Upper lobe of right lung (tissue), 1 donor: ENCODE measurements around the gene EMP2. TPM values are rescaled to one million over a fixed set of nuclear protein-coding genes. Genes with fewer than 3 reads are reported as not detected.

Experiments used
- ATAC-seq: fragments of 200-7000 bp; cut with Tn5 transposase; one replicate; pipeline ENCODE4 v1.9.1; 2020; ENCODE audit warnings: mild to moderate bottlenecking, moderate library complexity
- DNase-seq: peaks from one replicate; pipeline ENCODE4 v3.0.0-alpha.2; 2020
- H3K27ac ChIP-seq: fragments of 200-600 bp; one replicate; pipeline ENCODE4 v1.8.0; 2022
- H3K27me3 ChIP-seq: fragments of 200-600 bp; one replicate; pipeline ENCODE4 v1.8.0; 2022; ENCODE audit warnings: mild to moderate bottlenecking
- H3K36me3 ChIP-seq: fragments of 200-600 bp; one replicate; pipeline ENCODE4 v1.8.0; 2022
- H3K4me1 ChIP-seq: fragments of 200-600 bp; one replicate; pipeline ENCODE4 v1.8.0; 2022
- H3K4me3 ChIP-seq: fragments of 200-600 bp; one replicate; pipeline ENCODE4 v1.8.0; 2022; ENCODE audit warnings: mild to moderate bottlenecking
- H3K9me3 ChIP-seq: fragments of 200-600 bp; one replicate; pipeline ENCODE4 v1.8.0; 2022
- CTCF ChIP-seq: fragments of 200-600 bp; IDR thresholded peaks from one replicate; pipeline ENCODE4 v1.8.0; 2022; ENCODE audit warnings: antibody characterized with exemption
- intact Hi-C: fragments of 100-400 bp; cut with DNase I; formaldehyde crosslinking; loops from one replicate; pipeline ENCODE4 v1.11.0; 2022
- total RNA-seq: library from RNA; stranded (reverse); fragmentation: NEBNext Ultra II Directional; extraction: Animal tissue kit (Norgen Biotek cat#: 25700); gene quantifications from one replicate; pipeline ENCODE4 v1.2.1, GENCODE V29; 2021
- donor health status: DM: no; HTN: yes; CAD: no; lungs with severe emphysema.

The EMP2 gene
- total RNA-seq, 1 donor from 2014 or later, result 726 TPM

DNA sequence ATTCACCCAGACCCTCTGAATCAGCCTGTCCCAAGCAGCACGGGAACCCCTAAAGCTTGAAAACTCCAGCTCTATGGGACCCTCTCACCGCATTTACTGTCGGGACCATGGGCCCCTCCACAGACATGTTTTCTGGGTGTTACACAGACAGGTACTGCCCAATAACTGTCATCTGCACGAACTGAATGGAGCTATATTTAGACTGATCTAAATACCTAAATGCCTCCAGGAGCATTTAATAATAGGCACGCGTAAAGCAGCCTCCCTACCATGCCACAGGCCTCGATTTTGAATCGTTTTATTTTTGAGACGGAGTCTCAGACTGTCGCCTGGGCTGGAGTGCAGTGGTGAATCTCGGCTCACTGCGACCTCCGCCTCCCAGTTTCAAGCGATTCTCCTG, 49.7 kb downstream of the EMP2 start:
- H3K27ac ChIP-seq, result no peak overlapping the region
- H3K36me3 ChIP-seq, result peaks cover 85% of the 10 kb centered on the region
- no peak overlapping the region for H3K4me3 ChIP-seq
- intact Hi-C loops, result no loop called here
- no peak for TF ChIP-seq CTCF
- H3K4me1 ChIP-seq, result no peaks in the 10 kb centered on the region
- DNase-seq, result no peak
- ATAC-seq, result no peak
- H3K9me3 ChIP-seq, result no peaks in the 10 kb centered on the region
- H3K27me3 ChIP-seq, result no peaks in the 10 kb centered on the region

GRCh38 chr16:10529895-10530669, 50.3 kb downstream of the EMP2 start:
- ATAC-seq (peak; percentile 8), DNase-seq (no peak)
- Histone ChIP-seq H3K9me3 (no peaks in the 10 kb centered on the region), H3K27ac (no peak overlapping the region), H3K4me1 (no peaks in the 10 kb centered on the region), H3K4me3 (no peak overlapping the region), H3K27me3 (no peaks in the 10 kb centered on the region), H3K36me3 (peaks cover 84% of the 10 kb centered on the region)
- intact Hi-C loops, result no loop called here
- no peak for TF ChIP-seq CTCF

GRCh38 chr16:10528635-10529034, 51.8 kb downstream of the EMP2 start:
- Histone ChIP-seq H3K27ac (no peak overlapping the region), H3K9me3 (no peaks in the 10 kb centered on the region), H3K4me1 (no peaks in the 10 kb centered on the region), H3K4me3 (no peak overlapping the region), H3K27me3 (no peaks in the 10 kb centered on the region), H3K36me3 (peaks cover 73% of the 10 kb centered on the region)
- no peak for TF ChIP-seq CTCF
- intact Hi-C loops, result no loop called here
- ATAC-seq (no peak), DNase-seq (no peak)

DNA sequence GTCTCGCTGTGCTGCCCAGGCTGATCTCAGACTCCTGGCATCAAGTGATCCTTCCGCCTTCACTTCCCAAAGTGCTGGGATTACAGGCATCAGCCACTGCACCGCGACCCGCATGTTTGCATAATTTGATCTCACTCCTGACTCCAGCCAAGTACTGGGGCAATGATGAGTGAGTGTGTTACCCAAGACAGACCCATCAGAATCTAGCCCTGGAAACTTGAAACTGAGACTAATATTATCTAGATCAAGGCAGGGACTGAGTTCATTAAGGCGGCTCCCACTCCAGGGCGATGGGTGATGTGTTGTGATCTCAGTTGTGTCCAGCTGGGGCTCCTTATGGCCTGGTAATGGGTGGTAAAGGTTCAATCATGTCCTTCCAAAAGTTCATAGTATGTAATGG, 53.4 kb downstream of the EMP2 start:
- Histone ChIP-seq H3K4me1 (no peaks in the 10 kb centered on the region), H3K27me3 (no peaks in the 10 kb centered on the region), H3K36me3 (peaks cover 58% of the 10 kb centered on the region), H3K9me3 (no peaks in the 10 kb centered on the region), H3K4me3 (no peak overlapping the region), H3K27ac (no peak overlapping the region)
- intact Hi-C loops, result no loop called here
- DNase-seq (no peak), ATAC-seq (no peak)
- TF ChIP-seq CTCF, result no peak

GRCh38 chr16:10525214-10525825, 55.1 kb downstream of the EMP2 start:
- Histone ChIP-seq H3K9me3 (no peaks in the 10 kb centered on the region), H3K36me3 (peaks cover 44% of the 10 kb centered on the region), H3K4me3 (no peak overlapping the region), H3K27ac (no peak overlapping the region), H3K27me3 (no peaks in the 10 kb centered on the region), H3K4me1 (no peaks in the 10 kb centered on the region)
- intact Hi-C loops, result no loop called here
- no peak for TF ChIP-seq CTCF
- no peak for DNase-seq
- ATAC-seq, result no peak
